ENCODE results near the gene GBA2.

GBA2 gene

DNA sequence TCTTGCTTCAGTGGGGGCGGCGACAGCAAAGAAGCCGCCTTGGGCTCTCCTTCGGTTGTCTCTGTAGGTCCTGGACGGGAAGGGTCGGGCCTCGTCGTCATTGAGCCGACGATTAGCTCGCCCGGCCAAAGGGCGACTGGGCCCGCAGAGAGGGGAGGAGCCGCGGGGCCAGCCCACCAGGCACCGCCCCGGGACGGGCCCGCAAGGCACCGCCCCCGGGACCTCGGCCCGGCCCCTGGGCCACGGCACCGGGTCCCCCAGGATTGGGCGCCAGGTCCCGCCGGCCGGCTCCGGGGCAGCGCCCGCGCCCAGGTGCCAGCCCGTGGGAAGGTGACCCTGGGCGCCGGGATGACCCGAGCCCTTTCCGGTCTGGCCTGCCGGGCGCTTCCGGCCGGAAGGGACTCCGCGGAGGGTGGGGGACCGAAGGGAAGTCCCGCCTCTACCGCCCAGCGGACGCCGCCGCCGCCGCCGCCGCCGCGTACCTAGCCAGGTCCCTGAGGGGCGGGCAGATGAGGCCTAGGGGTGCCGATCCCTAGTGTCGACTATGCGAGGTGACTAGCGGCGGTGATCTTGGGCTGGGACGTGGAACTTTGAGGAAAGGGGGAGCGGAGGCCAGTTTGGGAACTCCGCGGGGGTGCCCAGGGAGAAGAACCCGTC lies at the start of gene GBA2, which contains the start of gene RGP1:
TSS of gene GBA2 (minus strand) at position 371 of the 657 bp plus-strand sequence. CDS start 524 bp downstream, outside the sequence.
TSS of gene RGP1 (plus strand) at position 430 of the 657 bp plus-strand sequence. CDS start 469 bp downstream, outside the sequence.
- DNase-seq, result peak; percentile 48

DNA sequence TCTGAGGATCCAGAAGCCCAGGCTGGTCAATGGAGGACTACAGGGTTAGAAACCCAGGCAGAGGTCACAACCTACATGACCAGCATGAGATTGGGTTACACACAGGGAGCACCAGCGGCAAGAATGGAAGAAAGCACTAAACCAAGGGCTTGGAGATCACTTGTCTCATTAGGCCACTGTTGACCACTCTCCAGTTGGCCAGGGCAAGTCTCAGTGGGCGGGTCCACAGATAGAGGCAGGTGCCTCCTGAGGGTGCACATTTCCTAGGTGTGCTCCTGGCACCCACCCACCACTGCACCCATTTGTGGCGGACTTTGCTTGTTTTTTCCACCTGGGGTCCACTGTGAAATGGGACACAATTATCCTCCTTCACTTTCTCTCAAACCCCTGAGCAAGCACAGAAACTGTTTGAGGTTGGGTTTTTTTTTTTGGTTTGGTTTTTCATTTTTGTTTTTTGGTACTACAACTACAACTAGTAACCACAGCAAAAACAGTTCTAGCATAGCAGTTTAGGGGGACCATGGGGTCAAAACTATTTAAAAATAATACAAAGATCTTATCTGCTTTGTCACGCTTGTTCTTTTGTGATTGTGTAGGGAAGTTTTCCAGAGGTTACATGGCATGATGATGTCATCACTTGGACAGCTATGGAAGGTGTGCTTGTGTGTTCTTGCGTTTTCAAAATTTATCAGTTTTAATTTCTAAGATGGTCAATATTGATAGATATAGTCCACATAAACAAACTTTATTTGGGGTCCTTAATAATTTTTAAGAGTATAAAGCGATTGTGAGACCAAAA lies 48.5 kb upstream of the GBA2 start:
- no peak for DNase-seq

DNA sequence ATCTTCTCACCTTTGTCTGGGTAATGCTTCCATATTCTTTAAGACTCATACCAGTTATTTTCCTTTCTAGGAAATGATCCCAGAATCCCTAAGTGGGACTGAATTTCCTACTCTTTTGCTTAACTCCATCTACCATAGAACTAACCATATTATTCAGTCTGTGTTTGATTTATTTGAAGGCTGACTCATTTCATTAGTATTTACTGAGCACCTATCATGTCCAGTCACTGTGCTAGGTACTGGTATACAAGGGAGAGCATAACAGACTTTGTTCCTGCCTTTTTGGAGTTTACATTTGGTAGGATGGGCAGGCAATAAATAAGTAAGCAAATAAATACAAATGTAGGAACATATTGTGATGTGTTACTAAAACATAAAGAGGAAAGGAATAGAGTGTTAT lies 46.7 kb upstream of the GBA2 start:
- no peak for DNase-seq

- DNase-seq, result no peak
Observed at GRCh38 chr9:35793461-35793860, 44.4 kb upstream of the GBA2 start.

DNA sequence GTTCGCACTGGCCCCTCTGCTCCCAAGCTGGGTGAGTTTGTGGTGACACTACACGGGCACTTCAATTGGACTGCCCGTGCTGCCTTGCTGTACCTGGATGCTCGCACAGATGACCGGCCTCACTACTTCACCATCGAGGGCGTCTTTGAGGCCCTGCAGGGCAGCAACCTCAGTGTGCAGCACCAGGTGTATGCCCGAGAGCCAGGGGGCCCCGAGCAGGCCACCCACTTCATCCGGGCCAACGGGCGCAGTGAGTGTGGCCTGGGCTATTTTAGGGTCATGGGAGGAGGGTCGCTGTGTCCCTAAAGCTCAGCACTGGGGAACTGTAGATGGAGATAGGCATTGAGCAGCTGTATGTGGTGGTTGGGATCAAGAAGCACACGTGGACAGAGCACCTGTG lies 43.8 kb upstream of the GBA2 start:
- no peak for DNase-seq

GRCh38 chr9:35792024-35792813 lies 43.2 kb upstream of the GBA2 start:
- no peak for DNase-seq

- DNase-seq, result no peak
Observed at GRCh38 chr9:35791297-35791921, 42.4 kb upstream of the GBA2 start, which contains the start of gene NPR2. TSS of gene NPR2 (plus strand) at chr9:35791591. CDS start at chr9:35792409, 818 bp downstream.

GRCh38 chr9:35790385-35791296 lies 41.6 kb upstream of the GBA2 start:
- DNase-seq, result peak; percentile 25

GRCh38 chr9:35790025-35790384 lies 41.0 kb upstream of the GBA2 start:
- DNase-seq, result no peak

DNA sequence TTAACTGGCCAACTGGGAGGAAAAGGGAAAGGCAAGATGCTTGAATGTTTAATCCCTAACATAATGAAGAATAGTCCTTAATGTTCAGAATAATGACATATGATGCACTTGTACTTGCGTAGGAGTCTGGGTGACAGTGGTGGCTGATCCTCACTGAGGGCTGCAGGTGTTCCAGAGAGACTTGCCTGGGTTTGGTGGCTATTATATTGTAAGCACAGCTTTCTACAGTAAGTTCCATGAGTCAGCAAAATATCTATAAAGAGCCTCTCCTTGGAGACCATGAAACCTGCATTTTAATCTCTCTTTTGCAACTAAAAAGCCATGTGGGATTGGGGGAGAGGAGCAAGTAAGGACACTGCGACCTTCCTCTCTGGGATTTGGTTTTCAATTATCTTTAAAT lies 40.5 kb upstream of the GBA2 start:
- no peak for DNase-seq

GRCh38 chr9:35783418-35783817 lies 34.4 kb upstream of the GBA2 start:
- DNase-seq, result no peak

DNA sequence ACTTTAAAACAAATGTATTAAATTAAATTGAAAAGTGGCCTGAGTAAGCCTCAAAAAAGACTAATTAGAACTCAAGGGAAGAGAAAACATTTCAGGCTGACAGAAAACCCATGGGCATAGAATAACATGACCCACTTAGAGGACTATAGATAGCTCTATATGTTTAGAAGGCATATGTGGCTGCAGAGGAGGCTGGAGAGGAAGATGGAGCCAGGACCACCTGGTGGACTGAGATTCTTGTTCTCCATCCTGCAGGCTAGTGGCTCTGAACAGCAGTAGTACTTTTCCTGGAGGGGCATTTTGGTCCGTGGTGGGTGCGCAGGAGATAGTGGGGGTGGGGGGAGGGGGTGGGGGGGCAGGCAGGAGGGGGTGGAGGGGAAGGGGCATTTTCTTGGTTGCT lies 32.0 kb upstream of the GBA2 start:
- no peak for DNase-seq

DNA sequence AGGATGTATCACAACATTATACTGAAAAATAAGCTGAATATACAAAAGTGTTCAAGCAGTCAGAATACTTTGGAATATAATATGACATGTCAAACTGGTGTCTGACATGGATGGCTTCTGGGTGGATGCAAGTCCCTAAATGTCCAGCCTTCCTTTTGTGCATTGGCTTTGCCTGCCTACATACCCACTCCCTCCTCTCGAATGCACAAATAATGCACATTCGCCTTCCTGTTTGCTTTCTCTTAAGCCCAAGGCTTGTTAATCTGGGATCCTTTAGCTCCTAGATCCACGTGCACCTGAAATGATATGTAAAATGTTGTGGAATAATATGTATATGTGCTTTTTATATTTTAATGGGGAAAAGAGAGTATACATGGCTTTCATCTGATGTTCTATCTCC lies 29.5 kb upstream of the GBA2 start:
- no peak for DNase-seq

GRCh38 chr9:35776018-35776417 lies 27.0 kb upstream of the GBA2 start:
- DNase-seq, result no peak

DNA sequence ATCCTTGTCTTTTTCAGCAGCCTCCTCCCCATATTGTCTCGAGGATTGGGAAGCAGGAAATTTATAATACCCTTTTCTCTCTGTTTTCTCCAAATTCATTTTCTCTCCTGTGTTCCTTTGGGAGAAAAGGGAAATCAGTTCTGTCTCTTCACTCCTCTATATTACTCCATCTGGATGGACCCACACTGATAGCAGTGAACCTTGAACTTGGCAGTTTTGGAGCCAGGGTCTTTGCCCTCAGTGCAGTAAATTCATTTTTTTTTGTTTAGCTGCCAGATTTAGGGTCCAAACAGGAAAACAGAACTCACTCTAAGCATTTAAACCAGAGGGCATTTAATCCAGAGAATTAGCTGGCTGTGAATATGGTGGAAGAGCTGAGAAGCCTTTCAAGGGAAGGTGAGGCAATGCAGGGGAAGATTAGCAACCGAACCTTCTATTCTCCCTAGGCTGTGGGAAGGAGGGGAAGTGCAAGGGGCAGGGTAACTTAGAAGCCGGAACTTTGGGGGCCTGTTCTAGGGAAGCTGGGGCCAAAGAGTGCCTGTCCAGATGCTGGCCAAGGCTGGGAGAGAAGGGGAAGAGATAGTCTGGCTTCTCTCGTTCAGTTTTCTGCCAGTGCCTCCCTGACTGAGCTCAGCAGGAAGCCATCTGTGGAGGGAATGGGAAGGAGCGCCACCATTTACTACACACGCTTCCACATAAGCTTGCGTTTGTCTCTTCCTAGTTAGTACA lies 26.0 kb upstream of the GBA2 start:
- no peak for DNase-seq

DNA sequence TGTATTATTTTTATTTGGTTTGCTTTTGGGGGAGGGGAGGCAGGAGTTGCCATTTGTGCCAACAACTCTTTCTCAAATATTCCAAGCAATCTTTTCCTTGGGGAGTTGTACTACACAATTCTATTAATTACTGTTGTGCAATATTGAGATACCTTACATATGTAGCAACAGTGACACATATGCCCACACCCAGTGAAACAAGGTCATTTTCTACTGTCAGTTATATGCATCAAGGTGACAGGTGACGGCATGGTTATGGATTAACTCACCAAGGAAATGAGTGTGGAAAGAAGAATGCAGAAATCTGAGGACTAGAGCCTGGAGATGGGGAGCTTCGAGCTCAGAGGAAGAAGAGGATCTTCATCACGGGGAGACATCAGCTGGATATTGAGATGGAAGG lies 22.9 kb upstream of the GBA2 start:
- peak; percentile 7 for DNase-seq

DNA sequence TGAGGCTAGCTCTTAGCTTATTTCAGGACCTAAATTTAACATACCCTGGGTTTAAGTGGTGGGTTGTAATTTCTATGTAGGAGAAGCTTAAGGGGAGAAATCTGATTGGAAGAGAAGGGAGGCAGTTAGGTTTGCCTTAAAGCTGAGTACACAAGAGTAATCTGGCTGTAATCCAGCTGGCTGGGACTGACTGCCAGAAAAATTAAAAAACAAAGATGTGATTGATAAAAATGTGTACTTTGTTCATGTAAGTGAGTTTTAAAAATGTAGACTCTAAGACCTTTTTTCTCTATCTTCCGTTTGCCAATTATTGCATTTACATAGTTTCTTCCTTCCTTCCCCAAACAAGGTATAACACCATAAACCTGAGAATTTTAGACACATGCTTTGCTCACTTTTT lies 22.5 kb upstream of the GBA2 start:
- DNase-seq, result no peak

DNA sequence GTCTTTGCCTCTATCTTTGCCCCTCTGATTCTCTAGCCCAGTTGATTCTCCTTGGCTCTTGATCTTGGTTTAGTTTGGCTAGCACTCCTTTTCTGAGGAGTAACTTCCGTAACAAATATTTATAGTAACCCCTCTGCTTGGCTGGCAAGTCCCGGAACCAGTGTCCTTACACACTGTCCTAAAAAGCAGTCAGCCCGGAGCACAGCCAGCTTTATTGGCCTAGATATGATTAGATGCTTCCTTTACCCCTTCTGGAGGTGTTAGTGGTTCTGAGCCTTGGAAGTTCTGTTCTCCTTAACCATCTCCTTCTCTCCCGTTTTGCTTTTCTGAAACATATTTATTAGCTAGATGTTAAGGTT lies 22.0 kb upstream of the GBA2 start:
- no peak for DNase-seq

- DNase-seq, result no peak
Observed at GRCh38 chr9:35769763-35770162, 20.7 kb upstream of the GBA2 start.

- DNase-seq, result no peak
Observed at GRCh38 chr9:35767458-35767857, 18.4 kb upstream of the GBA2 start.

DNA sequence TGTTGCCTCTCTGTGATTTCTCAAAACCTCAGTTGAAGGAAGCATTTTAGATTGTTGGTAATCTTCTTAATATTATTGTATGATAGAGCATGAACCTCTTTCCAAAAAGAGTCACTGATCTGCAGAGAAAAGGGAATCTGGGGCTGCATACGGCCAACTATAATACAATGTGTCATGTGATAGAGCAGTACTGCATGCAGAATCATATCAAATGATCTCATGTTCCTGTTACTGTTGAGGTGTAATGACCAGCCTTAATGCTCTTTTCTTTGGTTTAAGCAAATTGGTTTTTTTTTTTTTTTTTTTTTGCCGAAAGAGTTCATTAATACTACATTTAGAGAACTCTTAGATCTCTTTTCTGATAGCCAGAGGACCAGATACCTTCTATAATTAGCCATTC lies 18.0 kb upstream of the GBA2 start:
- DNase-seq, result no peak
